GM19438 (cell line): ENCODE measurements around the gene DENND1B.
"Not testable (repeated sequence)": the region's sequence is repeated elsewhere in the genome, so short reads cannot be mapped to it uniquely, and the experiment has no call there.

ENCODE experiments used
- ATAC-seq: cut with Tn5 transposase; IDR thresholded peaks from one replicate; pipeline ENCODE4 v1.9.1; 2021; ENCODE audit warnings: low read depth; ENCODE audit not compliant: unreplicated experiment

DENND1B gene

GRCh38 chr1:197637406-197637805 lies 137.9 kb downstream of the DENND1B start:
- ATAC-seq: no peak

DNA sequence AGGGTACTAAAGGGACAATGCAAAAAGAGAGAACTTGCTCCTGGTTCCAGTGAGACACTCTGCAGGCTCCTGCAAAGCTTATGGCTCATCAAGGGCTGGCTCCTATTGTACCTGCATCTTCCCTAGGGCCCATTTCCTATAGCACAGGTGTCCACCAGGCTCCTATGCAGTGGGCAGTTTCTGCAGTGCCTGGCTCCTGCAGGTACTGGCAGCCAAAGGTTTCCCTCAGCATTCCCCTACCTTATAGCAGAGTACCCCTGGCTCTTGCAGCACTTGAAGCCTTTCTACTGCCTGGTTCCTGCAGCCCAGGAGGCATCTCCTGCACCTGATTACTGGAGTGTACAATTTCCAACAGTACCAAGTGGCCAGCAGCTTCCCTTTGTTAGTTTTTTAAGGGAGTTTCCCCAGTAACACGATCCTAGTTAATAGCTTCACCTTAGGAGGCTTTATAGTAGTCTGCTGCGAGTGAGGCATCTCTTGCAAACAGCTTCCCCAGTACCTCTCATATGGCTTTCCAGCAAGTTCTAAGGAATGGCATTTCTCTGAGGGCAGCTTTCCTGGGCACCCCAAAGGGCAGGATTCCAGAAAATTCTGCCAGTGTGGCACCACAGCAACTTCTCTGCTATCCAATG lies 141.7 kb downstream of the DENND1B start:
- ATAC-seq: no peak

DNA sequence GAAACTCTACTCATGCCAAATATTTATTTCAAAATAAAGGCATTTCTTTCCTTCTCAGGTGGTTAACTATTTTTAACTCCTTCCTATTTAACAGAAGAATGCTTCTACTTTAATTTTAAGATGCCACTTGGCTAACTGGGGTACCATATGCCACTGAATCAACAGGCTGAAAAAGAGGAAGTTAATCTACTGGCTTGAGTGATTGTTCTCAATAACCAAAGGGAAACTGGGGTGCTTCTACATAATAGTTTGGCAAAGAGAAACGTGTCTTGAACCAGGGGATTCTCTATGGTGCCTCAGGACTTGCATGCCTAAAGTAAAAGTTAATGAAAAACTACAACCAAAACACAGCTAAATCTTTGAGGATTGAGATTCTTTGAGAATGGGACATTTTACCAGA lies 142.6 kb downstream of the DENND1B start:
- no peak for ATAC-seq

GRCh38 chr1:197632005-197632404 lies 143.3 kb downstream of the DENND1B start:
- no peak for ATAC-seq

DNA sequence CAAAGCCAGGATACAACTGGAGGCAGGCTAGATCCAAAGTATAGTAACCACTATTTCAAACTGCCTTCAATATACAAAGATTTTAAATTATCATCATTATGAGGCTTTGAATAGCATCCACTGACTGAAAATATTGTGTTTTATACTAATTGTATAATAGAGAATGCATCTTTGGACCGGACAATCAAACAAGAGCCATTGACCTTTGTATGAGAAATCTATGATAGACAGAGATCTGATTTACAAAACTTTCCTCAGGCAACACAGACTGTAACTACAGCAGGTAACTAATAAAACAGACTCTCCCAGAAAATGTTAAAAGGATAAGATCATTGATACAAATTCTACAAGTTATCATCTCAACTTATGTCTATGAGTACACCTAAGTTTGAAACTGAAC lies 152.9 kb downstream of the DENND1B start:
- ATAC-seq: no peak

GRCh38 chr1:197621761-197622160 lies 153.5 kb downstream of the DENND1B start:
- no peak for ATAC-seq

GRCh38 chr1:197620714-197621163 lies 154.5 kb downstream of the DENND1B start:
- no peak for ATAC-seq

GRCh38 chr1:197619008-197619640 lies 156.2 kb downstream of the DENND1B start:
- ATAC-seq: no peak

DNA sequence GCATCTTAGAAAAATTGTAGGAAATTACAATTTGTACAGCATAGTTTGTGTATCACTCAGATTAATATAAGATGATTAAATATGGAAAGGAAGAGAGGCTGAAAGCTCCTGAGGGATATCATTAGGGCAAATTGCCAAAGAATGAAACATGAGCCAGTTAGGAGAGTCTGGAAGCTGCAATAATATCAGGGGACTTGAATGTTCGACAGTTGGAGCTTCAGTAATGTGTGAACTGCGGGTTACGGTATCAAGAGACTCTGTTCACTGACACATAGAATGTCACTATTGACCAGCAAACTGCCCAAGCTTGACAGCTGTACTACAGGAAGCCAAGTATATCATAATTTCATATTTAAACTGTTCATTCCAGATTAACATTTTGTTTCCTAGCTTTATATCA lies 157.2 kb downstream of the DENND1B start:
- ATAC-seq: no peak

DNA sequence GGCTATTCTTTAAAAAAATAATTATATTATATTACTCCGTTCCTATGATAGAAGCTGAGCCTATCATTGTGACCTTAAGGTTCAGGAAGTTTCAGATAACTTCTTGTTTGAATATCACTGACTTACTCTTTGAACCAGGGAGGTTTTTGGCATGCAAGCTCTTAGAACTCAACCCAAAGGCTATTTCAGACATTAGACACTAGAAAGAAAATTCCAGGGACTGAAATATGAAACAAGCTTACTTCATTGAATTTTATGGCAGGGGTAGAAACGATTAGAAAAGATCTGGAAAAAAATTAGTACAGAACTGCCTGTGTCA lies 159.6 kb downstream of the DENND1B start:
- no peak for ATAC-seq

- ATAC-seq: no peak
Observed at GRCh38 chr1:197614916-197615692, 160.2 kb downstream of the DENND1B start.

DNA sequence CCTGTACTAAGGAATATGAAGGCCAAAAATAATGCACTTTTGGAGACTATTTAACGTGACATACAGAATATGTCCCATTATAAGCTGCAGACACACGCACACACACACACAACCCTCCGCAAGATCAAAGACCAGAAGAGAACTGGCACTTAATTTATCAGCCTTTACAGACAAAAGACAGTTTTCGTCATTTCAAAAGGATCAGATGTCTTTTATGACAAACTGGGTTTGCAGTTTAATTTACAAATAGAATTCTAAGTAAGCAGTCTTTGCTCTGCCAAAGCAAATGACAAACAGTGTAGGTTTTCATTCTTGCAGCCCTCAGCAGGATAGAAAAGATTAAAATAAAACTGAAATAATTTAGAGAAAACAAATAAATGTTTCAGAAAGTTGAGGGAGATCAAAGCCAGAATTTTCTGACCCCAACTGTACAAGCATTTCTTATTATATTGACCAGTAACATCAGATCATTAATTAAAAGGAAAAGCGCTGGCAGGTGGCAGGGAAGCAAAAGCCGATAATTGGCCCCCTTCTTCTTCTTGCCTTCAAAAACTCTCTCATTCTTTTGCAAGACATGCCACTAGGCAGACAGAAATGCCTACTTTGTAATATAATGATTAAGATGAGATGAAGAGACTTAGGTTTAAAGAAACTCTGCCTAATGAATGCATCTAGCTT lies 169.0 kb downstream of the DENND1B start:
- no peak for ATAC-seq

DNA sequence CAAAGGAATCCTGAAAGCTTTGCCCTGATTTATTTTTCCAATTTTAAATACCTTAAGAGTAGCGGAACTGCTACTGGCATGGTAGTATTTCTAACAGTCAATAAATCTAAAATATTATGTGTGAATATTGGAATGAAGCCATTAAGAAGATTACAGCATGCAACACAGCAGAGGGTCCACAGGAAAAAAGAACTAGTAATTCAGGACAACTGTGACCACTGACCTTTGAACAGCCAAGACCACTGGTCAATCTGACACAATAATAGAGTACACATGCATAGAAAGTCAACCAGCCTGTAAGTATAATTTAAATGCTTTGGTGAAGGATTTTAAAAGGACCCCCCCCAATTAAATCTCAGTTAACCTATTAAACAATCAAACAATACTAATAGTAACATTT lies 171.0 kb downstream of the DENND1B start:
- no peak for ATAC-seq

DNA sequence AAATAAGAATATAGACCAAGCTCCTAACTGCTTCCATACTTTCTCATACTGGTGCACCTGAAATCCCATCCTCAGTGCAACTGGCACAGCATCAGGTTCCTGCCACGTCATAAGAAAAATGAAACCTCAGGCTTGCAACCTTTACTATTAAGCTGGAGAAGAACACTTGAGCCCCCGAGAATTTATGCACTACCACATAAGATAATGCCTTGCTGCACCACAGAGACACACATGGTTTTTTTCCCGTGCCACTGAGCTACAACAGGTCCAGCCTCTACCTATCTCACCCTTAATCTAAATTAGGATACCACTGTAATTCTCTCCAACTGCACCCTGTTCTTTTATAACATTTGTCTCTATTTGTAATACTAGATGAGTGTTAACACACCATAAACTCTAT lies 174.5 kb downstream of the DENND1B start:
- no peak for ATAC-seq

- no peak for ATAC-seq
Observed at GRCh38 chr1:197599789-197600188, 175.5 kb downstream of the DENND1B start.

- no peak for ATAC-seq
Observed at GRCh38 chr1:197598935-197599334, 176.3 kb downstream of the DENND1B start.

GRCh38 chr1:197595304-197595904 lies 179.9 kb downstream of the DENND1B start:
- no peak for ATAC-seq

GRCh38 chr1:197590687-197591086 lies 184.6 kb downstream of the DENND1B start:
- ATAC-seq: no peak

GRCh38 chr1:197585809-197586208 lies 189.5 kb downstream of the DENND1B start:
- no peak for ATAC-seq

- ATAC-seq: no peak
Observed at GRCh38 chr1:197577580-197577979, 197.7 kb downstream of the DENND1B start.

- not testable (repeated sequence) for ATAC-seq
Observed at GRCh38 chr1:197575531-197575930, 199.7 kb downstream of the DENND1B start.
